H1 (cell line): ENCODE data around the gene STAT5A. TPM values are rescaled to one million over a fixed set of nuclear protein-coding genes. Genes with fewer than 3 reads are reported as not detected.

Experiments
- ATF3 ChIP-seq: IDR thresholded peaks from 2 replicates; pipeline ENCODE4 v1.6.1; 2011; ENCODE audit warnings: low read depth, mild to moderate bottlenecking, low read length; ENCODE audit not compliant: insufficient read depth
- CBX5 ChIP-seq: fragments of 300-800, 300-1000 bp; sonication (generic); IDR thresholded peaks from 2 replicates; pipeline ENCODE4 v1.7.1; 2016; ENCODE audit warnings: antibody characterized with exemption, low read length, low read depth
- CEBPB ChIP-seq: IDR thresholded peaks from 2 replicates; pipeline ENCODE4 v1.6.1; 2012; ENCODE audit warnings: low read depth, low read length
- CREB1 ChIP-seq: IDR thresholded peaks from 2 replicates; pipeline ENCODE4 v1.6.1; 2012; ENCODE audit warnings: inconsistent platforms
- CTCF ChIP-seq, 3 experiments: IDR thresholded peaks; 1 replicate in 2 of 3; 2 replicates in 1 of 3; pipeline versions ENCODE4 v1.5.1 to v1.6.1; 2011; ENCODE audit warnings: low read length in 3 of 3, mild to moderate bottlenecking in 3 of 3, inconsistent platforms in 2 of 3, low read depth in 1 of 3, moderate library complexity in 1 of 3; ENCODE audit not compliant: insufficient read depth in 1 of 3; ENCODE audit errors: control extremely low read depth in 1 of 3
- GTF2F1 ChIP-seq: IDR thresholded peaks from 2 replicates; pipeline ENCODE4 v1.6.1; 2012; ENCODE audit warnings: low read depth, low read length, improper control_type of control experiment, borderline replicate concordance
- JUND ChIP-seq: IDR thresholded peaks from 2 replicates; pipeline ENCODE4 v1.6.1; 2011; ENCODE audit warnings: mild to moderate bottlenecking, improper control_type of control experiment, low read length
- MAFK ChIP-seq: IDR thresholded peaks from 2 replicates; pipeline ENCODE4 v1.6.1; 2012; ENCODE audit warnings: low read depth, mild to moderate bottlenecking, improper control_type of control experiment, low read length
- MAX ChIP-seq: IDR thresholded peaks from 2 replicates; pipeline ENCODE4 v1.6.1; 2012; ENCODE audit warnings: inconsistent platforms
- SIRT6 ChIP-seq: IDR thresholded peaks from one replicate; pipeline ENCODE4 v1.7.1; 2012; ENCODE audit warnings: low read length, inconsistent platforms
- SP2 ChIP-seq: IDR thresholded peaks from 2 replicates; pipeline ENCODE4 v1.6.1; 2012; ENCODE audit warnings: mild to moderate bottlenecking, low read length, inconsistent platforms
- polyA plus RNA-seq, 7 experiments: library from polyadenylated mRNA; depleted of rRNA in 3 of 7; stranded (reverse) in 5 of 7; unstranded in 2 of 7; fragments of >200 nt in 5 of 7; fragments of 200-250 nt in 2 of 7; gene quantifications; 1 replicate in 5 of 7; 2 replicates in 1 of 7; 4 replicates in 1 of 7; pipeline versions ENCODE4 v1.2.1 to v1.2.3, GENCODE V29; 2011 to 2013; ENCODE audit warnings: missing spikeins in 2 of 7, mixed read lengths in 2 of 7
- total RNA-seq: library from RNA; stranded (reverse); fragmentation: NEBNext Ultra II Directional; extraction: Animal tissue kit (Norgen Biotek cat#: 25700); gene quantifications from 2 replicates; pipeline ENCODE4 v1.2.1, GENCODE V29; 2021

Gene STAT5A
- total and polyA plus RNA-seq, 2 of the 8 experiments (the other 6 are each of a cell fraction or from before 2014, with no cell fraction given): 4.2 to 5.4 TPM

- TF ChIP-seq SIRT6: no peak
- no peak for TF ChIP-seq CEBPB
- peak; percentile 100 for TF ChIP-seq CTCF (IDR thresholded peaks at IDR 0.05; ENCODE audit: control extremely low read depth in 1 of 3, insufficient read depth in 1 of 3, low read depth in 1 of 3, low read length in 3 of 3)
- TF ChIP-seq CREB1: peak; percentile 57; the same call in 1 of the 2 replicates
- no peak for TF ChIP-seq MAFK
- 0 out of 2 replicates have a peak, but pooled peaks have one; percentile 14 for TF ChIP-seq ATF3
- 0 out of 2 replicates have a peak, but pooled peaks have one; percentile 12 for TF ChIP-seq MAX
- no peak for TF ChIP-seq GTF2F1
- TF ChIP-seq SP2: no peak
- no peak for TF ChIP-seq CBX5
- peak; percentile 60; the same call in 1 of the 2 replicates for TF ChIP-seq JUND
Measured at GRCh38 chr17:42322382-42323267, 34.3 kb downstream of the STAT5A start (continued).
